GM19438 (cell line): Measurements from ENCODE around the gene OR8S1.
"Not testable (repeated sequence)": the region's sequence is repeated elsewhere in the genome, so short reads cannot be mapped to it uniquely, and the experiment has no call there.

Experiments
- ATAC-seq: cut with Tn5 transposase; IDR thresholded peaks from one replicate; pipeline ENCODE4 v1.9.1; 2021; ENCODE audit warnings: low read depth; ENCODE audit not compliant: unreplicated experiment

OR8S1 gene

GRCh38 chr12:48553666-48554343, 28.4 kb downstream of the OR8S1 start:
- ATAC-seq: not testable (repeated sequence)

- ATAC-seq: no peak
Observed at GRCh38 chr12:48556631-48557030, 31.2 kb downstream of the OR8S1 start.

GRCh38 chr12:48557919-48558318, 32.5 kb downstream of the OR8S1 start:
- ATAC-seq: no peak

- ATAC-seq: no peak
Observed at GRCh38 chr12:48567731-48568130, 42.3 kb downstream of the OR8S1 start.

GRCh38 chr12:48569946-48570345, 44.5 kb downstream of the OR8S1 start, which contains the start of gene LALBA:
LALBA (minus strand) TSS chr12:48570046; CDS start chr12:48570020, 26 bp downstream.
- ATAC-seq: no peak

GRCh38 chr12:48572326-48572725, 46.9 kb downstream of the OR8S1 start:
- no peak for ATAC-seq
